CD8-positive, alpha-beta memory T cell (primary cell): ENCODE measurements around the gene CC2D1B. TPM values are rescaled to one million over a fixed set of nuclear protein-coding genes. Genes with fewer than 3 reads are reported as not detected.

Source experiments
- CTCF ChIA-PET: fragments of 350-600 bp; sonication (Branson Sonifier 250); formaldehyde crosslinking; loops from one replicate; lab custom pipeline; 2021; ENCODE audit warnings: antibody characterized with exemption; lab: Charles Lee
- POLR2A ChIA-PET: fragments of 350-600 bp; sonication (Branson Sonifier 250); formaldehyde crosslinking; loops from one replicate; lab custom pipeline; 2021; ENCODE audit warnings: antibody characterized with exemption; lab: Charles Lee
- DNase-seq, 5 donors: peaks; one replicate each; pipeline versions ENCODE4 v3.0.0 to v3.0.0-alpha.2; 2020 to 2022; ENCODE audit warnings: mixed read lengths in 1 of 5
- H3K27ac ChIP-seq: one replicate; pipeline ENCODE4 v1.7.0; 2013; ENCODE audit warnings: low read depth, mild to moderate bottlenecking, low read length, moderate library complexity
- H3K27me3 ChIP-seq: 2 replicates; pipeline ENCODE4 v1.7.0; 2013; ENCODE audit warnings: low read length, mild to moderate bottlenecking; ENCODE audit not compliant: insufficient read depth, poor library complexity, severe bottlenecking
- H3K36me3 ChIP-seq: 2 replicates; pipeline ENCODE4 v1.7.0; 2013; ENCODE audit warnings: mild to moderate bottlenecking, low read length, moderate library complexity; ENCODE audit not compliant: insufficient read depth
- H3K4me1 ChIP-seq: 2 replicates; pipeline ENCODE4 v1.7.0; 2013; ENCODE audit warnings: mild to moderate bottlenecking, low read length, moderate library complexity; ENCODE audit not compliant: insufficient read depth
- H3K4me3 ChIP-seq: 2 replicates; pipeline ENCODE4 v1.7.0; 2013; ENCODE audit warnings: mild to moderate bottlenecking, low read length
- H3K9me3 ChIP-seq: 2 replicates; pipeline ENCODE4 v1.7.0; 2013; ENCODE audit warnings: mild to moderate bottlenecking, low read length
- H3K27ac Mint-ChIP-seq, 8 donors: one replicate each; pipeline ENCODE4 v1.8.0; 2020 to 2021; ENCODE audit warnings: mixed read lengths in 8 of 8, mild to moderate bottlenecking in 6 of 8, inconsistent platforms in 3 of 8, moderate library complexity in 3 of 8
- H3K27me3 Mint-ChIP-seq, 2 donors: one replicate each; pipeline ENCODE4 v1.8.0; 2020 to 2021; ENCODE audit warnings: mixed read lengths in 2 of 2, mild to moderate bottlenecking in 1 of 2, moderate library complexity in 1 of 2
- H3K36me3 Mint-ChIP-seq, 3 donors: one replicate each; pipeline ENCODE4 v1.8.0; 2020 to 2021; ENCODE audit warnings: mixed read lengths in 3 of 3, inconsistent platforms in 1 of 3, mild to moderate bottlenecking in 1 of 3
- H3K4me1 Mint-ChIP-seq, 3 donors: one replicate each; pipeline ENCODE4 v1.8.0; 2020 to 2021; ENCODE audit warnings: mixed read lengths in 3 of 3, inconsistent platforms in 1 of 3, mild to moderate bottlenecking in 1 of 3
- H3K4me3 Mint-ChIP-seq, 7 donors: one replicate each; pipeline ENCODE4 v1.8.0; 2020 to 2021; ENCODE audit warnings: mixed read lengths in 7 of 7, mild to moderate bottlenecking in 6 of 7, moderate library complexity in 4 of 7, inconsistent platforms in 2 of 7
- H3K9me3 Mint-ChIP-seq, 5 donors: one replicate each; pipeline ENCODE4 v1.8.0; 2020 to 2022; ENCODE audit warnings: mixed read lengths in 5 of 5, mild to moderate bottlenecking in 3 of 5, moderate library complexity in 2 of 5, inconsistent platforms in 1 of 5
- polyA plus RNA-seq: library from polyadenylated mRNA; unstranded; fragments of 300-500 nt; fragmentation: Illumina TruSeq; gene quantifications from one replicate; pipeline ENCODE4 v1.2.3, GENCODE V29; 2021
- total RNA-seq, 2 experiments: library from RNA; stranded (reverse); gene quantifications; one replicate each; pipeline ENCODE4 v1.2.3, GENCODE V29; 2021

Gene CC2D1B, protein sequence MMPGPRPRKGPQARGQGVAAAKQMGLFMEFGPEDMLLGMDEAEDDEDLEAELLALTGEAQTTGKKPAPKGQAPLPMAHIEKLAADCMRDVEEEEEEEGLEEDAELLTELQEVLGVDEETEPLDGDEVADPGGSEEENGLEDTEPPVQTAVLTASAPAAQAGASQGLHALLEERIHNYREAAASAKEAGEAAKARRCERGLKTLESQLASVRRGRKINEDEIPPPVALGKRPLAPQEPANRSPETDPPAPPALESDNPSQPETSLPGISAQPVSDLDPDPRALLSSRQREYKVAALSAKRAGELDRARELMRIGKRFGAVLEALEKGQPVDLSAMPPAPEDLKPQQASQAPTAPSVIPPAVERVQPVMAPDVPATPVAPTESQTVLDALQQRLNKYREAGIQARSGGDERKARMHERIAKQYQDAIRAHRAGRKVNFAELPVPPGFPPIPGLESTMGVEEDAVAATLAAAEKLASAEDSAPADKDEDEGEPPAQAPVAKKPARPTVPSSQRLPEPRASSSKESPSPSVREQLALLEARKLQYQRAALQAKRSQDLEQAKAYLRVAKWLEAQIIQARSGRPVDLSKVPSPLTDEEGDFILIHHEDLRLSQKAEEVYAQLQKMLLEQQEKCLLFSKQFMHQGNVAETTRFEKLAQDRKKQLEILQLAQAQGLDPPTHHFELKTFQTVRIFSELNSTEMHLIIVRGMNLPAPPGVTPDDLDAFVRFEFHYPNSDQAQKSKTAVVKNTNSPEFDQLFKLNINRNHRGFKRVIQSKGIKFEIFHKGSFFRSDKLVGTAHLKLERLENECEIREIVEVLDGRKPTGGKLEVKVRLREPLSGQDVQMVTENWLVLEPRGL
- total RNA-seq (10 to 100 TPM; 46.2 to 47.8 TPM), polyA plus RNA-seq (11.0 TPM)

DNA sequence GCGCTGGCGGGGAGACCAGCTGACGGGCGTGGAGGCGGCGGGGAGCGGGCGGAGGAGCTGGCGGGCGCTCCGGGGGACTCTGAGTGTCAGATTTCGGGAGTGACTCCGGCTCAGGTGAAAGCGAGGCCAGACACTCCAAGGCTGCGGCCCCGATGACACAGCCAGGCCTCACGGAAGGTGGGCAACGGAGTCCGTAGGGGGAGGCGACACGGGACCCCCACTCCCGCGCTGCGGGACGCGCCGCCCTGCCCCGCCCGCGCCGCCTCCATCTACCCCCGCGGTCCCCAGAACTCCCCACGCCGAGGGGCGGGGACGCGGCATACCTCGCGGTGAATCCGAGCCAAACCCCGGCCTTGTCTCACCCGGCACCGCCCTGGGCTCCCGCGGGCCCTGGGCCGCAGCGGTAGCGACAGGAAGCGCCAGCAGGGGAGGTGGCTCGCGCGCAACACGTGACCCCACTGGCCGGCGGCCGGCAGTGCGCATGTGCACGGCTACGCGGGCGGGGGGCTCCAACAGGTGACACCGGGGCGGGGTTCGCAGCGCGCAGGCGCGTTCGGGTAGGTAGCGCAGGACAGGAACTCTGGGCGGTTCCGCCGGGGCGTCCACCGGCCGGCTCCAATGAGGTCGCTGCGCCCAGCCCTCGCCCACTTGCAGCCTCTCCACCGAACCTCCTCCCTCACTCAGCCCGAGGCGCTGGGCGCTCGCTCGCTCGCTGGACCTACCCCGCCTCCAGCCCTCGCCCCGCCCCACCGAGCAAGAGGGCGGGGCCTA is at the start of gene CC2D1B:
Gene CC2D1B, minus strand, starts transcription at position 460 of the 771 bp plus-strand sequence. CDS start 1,585 bp downstream, outside the sequence.
- DNase-seq = peak; percentile 99 to 100 (median 100)
- ChIA-PET CTCF (interaction anchor here (1.0 to 1.6 kb wide), 4 partner anchors 17 to 267 kb away, joined by 3 to 4 read pairs (median 3); partner anchors contain the start of genes ORC1, PRPF38A and SHISAL2A), POLR2A (interaction anchor here (0.6 to 1.3 kb wide), 10 partner anchors 9 to 267 kb away, joined by 3 to 9 read pairs (median 3); partner anchors contain the start of genes ORC1, PRPF38A, SHISAL2A and ZFYVE9)
- no peaks in the 10 kb centered on the region for H3K27me3 ChIP-seq
- H3K36me3 ChIP-seq = peaks cover 25% of the 10 kb centered on the region
- no peaks in the 10 kb centered on the region for H3K9me3 ChIP-seq
- Mint-ChIP-seq H3K36me3 (peaks cover 0 to 34% (median 4%) of the 10 kb centered on the region in 3 donors), H3K4me3 (peak within 1 kb of the TSS; percentile 92 to 96 (median 93)), H3K4me1 (peaks cover 37 to 55% (median 55%) of the 10 kb centered on the region in 3 donors), H3K27ac (peak within 1 kb of the TSS; percentile 80 to 98 (median 97)), H3K27me3 (no peaks in the 10 kb centered on the region), H3K9me3 (no peaks in the 10 kb centered on the region)
- peaks cover 33% of the 10 kb centered on the region for H3K4me1 ChIP-seq
- peak within 1 kb of the TSS; percentile 89 for H3K27ac ChIP-seq
- peak within 1 kb of the TSS; percentile 91 for H3K4me3 ChIP-seq

DNA sequence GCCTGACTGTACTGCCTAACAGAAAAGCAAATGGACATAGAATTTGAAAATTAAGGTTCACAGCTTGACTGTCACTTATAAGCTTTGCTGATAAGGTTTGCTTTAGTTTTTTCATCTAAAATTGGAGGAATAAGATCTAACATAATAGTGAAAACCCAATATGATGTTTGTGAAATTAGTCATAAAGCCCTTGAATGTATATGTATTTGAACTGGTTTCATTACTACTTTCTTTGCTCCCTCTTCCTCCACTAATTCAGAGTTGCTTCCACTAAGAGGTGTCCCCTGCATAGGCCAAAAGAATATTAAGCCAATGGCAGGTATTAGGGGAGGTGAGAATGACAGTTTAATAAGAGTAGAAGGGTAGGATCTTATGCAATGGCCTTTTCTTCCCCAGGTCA is 48.9 kb upstream of the CC2D1B start:
- ChIA-PET POLR2A (no interaction called here), CTCF (no interaction called here)
- no peak for DNase-seq
- no peak overlapping the region for H3K4me3 Mint-ChIP-seq
- peaks cover 8 to 20% (median 14%) of the 10 kb centered on the region in 3 donors for H3K4me1 Mint-ChIP-seq
- H3K36me3 ChIP-seq = peaks cover 70% of the 10 kb centered on the region
- H3K36me3 Mint-ChIP-seq = peaks cover 11 to 89% (median 35%) of the 10 kb centered on the region in 3 donors
- no peaks in the 10 kb centered on the region for H3K9me3 ChIP-seq
- H3K4me1 ChIP-seq = peaks cover 7% of the 10 kb centered on the region
- no peak overlapping the region for H3K4me3 ChIP-seq
- H3K27me3 ChIP-seq = no peaks in the 10 kb centered on the region
- H3K27ac ChIP-seq = no peak overlapping the region
- H3K27ac Mint-ChIP-seq = peak overlapping the region in 2 of 8 donors; percentile 5 to 27
- H3K9me3 Mint-ChIP-seq = no peaks in the 10 kb centered on the region
- no peaks in the 10 kb centered on the region for H3K27me3 Mint-ChIP-seq

DNA sequence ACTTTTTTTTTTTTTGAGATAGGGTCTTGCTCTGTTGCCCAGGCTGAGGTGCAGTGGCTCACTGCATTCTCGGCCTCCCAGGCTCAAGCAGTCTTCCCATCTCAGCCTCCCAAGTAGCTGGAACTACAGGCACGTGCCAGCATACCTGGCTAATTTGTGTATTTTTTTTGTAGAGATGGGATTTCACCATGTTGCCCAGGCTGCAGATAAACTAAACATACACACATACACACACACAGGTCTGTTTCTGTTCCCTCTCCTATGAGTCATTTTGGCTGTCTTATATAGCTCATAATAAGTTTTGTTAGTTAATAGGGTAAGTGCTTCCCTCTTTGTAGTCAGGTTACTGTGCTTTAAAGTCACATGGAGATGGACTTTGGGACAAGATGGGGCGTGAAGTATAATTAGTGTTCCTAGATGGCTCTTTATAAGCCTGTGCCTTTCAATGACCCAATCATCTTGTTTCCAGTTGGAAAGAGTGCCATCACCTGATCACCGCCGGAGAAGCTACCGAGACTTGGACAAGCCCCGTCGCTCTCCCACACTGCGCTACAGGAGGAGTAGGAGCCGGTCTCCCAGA is 47.5 kb upstream of the CC2D1B start:
- peaks cover 82% of the 10 kb centered on the region for H3K36me3 ChIP-seq
- no peaks in the 10 kb centered on the region for H3K27me3 ChIP-seq
- H3K27ac Mint-ChIP-seq = peak overlapping the region in 2 of 8 donors; percentile 51 to 64
- ChIA-PET CTCF (interaction anchor here (1.1 kb wide), 1 partner anchor 49 kb away, joined by 3 read pairs; no protein-coding TSS in a partner anchor), POLR2A (no interaction called here)
- H3K4me3 Mint-ChIP-seq = no peak overlapping the region
- H3K27me3 Mint-ChIP-seq = no peaks in the 10 kb centered on the region
- no peaks in the 10 kb centered on the region for H3K9me3 Mint-ChIP-seq
- peaks cover 3% of the 10 kb centered on the region for H3K4me1 ChIP-seq
- DNase-seq = no peak
- H3K27ac ChIP-seq = no peak overlapping the region
- H3K4me3 ChIP-seq = no peak overlapping the region
- H3K4me1 Mint-ChIP-seq = peaks cover 8 to 19% (median 12%) of the 10 kb centered on the region in 3 donors
- no peaks in the 10 kb centered on the region for H3K9me3 ChIP-seq
- peaks cover 17 to 88% (median 40%) of the 10 kb centered on the region in 3 donors for H3K36me3 Mint-ChIP-seq

DNA sequence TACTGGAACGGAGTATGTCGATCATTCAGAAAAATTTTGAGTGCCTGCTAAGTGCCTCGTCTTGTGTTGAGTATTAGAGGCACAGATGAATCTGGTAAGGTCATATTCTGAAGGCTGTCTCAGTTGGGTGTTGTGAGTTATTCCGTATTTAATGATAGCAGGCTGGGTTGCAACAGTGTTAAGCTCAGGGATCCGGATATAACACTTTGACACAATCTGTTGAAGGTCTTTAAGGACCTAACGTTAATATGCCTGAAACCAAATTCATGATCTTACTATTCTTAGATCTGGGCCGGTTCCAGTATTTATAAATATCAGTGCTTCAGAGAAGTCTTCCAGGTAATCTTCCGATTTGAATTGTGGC is 39.0 kb upstream of the CC2D1B start:
- peaks cover 37 to 51% (median 47%) of the 10 kb centered on the region in 3 donors for H3K4me1 Mint-ChIP-seq
- H3K4me1 ChIP-seq = peaks cover 18% of the 10 kb centered on the region
- ChIA-PET CTCF (interaction anchor here (0.9 to 2.6 kb wide), 8 partner anchors 12 to 281 kb away, joined by 3 to 12 read pairs (median 5); partner anchors contain the start of gene TUT4), POLR2A (interaction anchor here (0.7 to 2.9 kb wide), 8 partner anchors 12 to 1548 kb away, joined by 3 to 24 read pairs (median 5); partner anchors contain the start of genes CC2D1B, KTI12 and TUT4)
- peaks cover 24% of the 10 kb centered on the region for H3K36me3 ChIP-seq
- H3K27me3 Mint-ChIP-seq = peaks cover 0 to 2% of the 10 kb centered on the region in 2 donors
- peak overlapping the region; percentile 92 to 100 (median 99) for H3K27ac Mint-ChIP-seq
- H3K27ac ChIP-seq = peak overlapping the region; percentile 98
- H3K4me3 ChIP-seq = peak overlapping the region; percentile 99
- peak overlapping the region; percentile 98 to 100 (median 99) for H3K4me3 Mint-ChIP-seq
- H3K27me3 ChIP-seq = no peaks in the 10 kb centered on the region
- H3K9me3 Mint-ChIP-seq = no peaks in the 10 kb centered on the region
- peaks cover 7 to 48% (median 16%) of the 10 kb centered on the region in 3 donors for H3K36me3 Mint-ChIP-seq
- DNase-seq = no peak
- no peaks in the 10 kb centered on the region for H3K9me3 ChIP-seq

DNA sequence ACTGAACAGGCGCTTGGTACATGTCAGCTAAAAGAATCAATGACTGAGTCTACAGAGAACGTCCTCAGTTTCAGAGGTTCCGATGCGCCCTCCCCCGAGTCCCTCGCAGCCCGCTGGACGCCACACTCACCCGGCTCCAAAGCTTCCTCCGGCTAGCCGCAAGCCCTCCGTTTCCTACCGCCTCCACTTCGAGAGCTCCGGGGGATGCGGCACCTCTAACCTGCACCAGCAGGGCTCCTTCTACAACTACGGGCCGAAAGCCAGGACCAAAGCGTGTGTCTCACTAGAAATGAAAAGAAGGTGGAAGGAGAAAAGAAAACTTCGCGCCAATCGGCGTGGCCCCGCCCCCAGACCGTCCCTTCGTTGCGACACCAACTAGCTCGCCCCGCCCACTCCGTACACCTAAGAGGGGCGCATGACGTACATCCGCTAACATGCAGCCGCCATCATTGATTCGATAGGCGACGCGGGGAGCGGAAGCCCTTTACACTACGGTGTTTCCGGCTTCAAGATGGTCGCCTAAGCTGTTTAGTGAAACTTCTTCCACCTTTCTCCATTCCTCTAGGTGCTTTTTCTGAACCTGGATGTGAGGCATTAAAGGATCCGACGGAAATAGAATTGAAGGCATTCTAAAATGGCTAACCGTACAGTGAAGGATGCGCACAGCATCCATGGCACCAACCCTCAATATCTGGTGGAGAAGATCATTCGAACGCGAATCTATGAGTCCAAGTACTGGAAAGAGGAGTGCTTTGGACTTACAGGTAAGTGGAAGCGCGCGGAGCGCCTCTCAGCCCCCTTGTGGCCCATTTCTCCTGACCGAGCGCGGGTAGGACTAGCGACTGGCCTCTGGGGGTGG is 38.3 kb upstream of the CC2D1B start, which contains the start of the genes ORC1 and PRPF38A:
Gene ORC1, minus strand, starts transcription at position 308 of the 859 bp plus-strand sequence. CDS start 2,200 bp downstream, outside the sequence.
Gene PRPF38A, plus strand, starts transcription at position 487 of the 859 bp plus-strand sequence. Its CDS starts 148 bp downstream, at position 635.
- Mint-ChIP-seq H3K4me1 (peaks cover 37 to 51% (median 47%) of the 10 kb centered on the region in 3 donors), H3K27ac (peak within 1 kb of the TSS; percentile 92 to 100 (median 99)), H3K9me3 (no peaks in the 10 kb centered on the region), H3K27me3 (peaks cover 0 to 2% of the 10 kb centered on the region in 2 donors), H3K4me3 (peak within 1 kb of the TSS; percentile 98 to 100 (median 99)), H3K36me3 (peaks cover 7 to 47% (median 16%) of the 10 kb centered on the region in 3 donors)
- Histone ChIP-seq H3K4me1 (peaks cover 18% of the 10 kb centered on the region), H3K27me3 (no peaks in the 10 kb centered on the region), H3K27ac (peak within 1 kb of the TSS; percentile 98), H3K36me3 (peaks cover 20% of the 10 kb centered on the region), H3K4me3 (peak within 1 kb of the TSS; percentile 99), H3K9me3 (no peaks in the 10 kb centered on the region)
- ChIA-PET CTCF (interaction anchor here (0.8 to 2.6 kb wide), 10 partner anchors 11 to 282 kb away, joined by 3 to 12 read pairs (median 4); partner anchors contain the start of gene TUT4), POLR2A (interaction anchor here (0.7 to 2.9 kb wide), 12 partner anchors 13 to 371 kb away, joined by 3 to 24 read pairs (median 4); partner anchors contain the start of genes CC2D1B, KTI12 and TUT4)
- peak; percentile 94 to 98 (median 96) for DNase-seq

DNA sequence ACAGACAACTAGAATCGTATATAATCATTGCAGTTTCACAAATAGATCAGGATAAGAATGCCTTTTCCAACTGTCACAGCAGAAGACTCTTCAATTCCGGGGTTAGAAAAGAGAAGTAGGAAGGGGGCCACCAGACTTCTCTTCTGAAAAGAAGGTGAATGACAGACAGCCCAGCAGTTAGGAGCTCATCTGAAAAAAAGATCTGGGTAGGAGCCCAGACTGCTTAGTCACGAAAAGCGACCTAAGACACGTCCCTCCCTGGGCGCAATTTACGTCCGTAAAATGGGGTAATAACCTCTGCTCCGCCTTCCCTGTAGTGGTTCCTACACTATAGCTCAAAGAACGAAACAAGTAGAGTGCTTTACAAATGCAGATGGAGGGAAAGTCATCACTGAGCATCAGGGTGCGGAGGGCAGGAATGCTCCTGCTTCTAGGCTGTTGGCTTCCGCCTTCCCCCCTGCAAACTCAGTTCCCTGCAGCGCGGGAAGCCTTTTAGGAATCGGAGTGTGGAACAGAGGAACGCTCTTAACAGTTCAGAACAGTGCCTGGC is 37.6 kb upstream of the CC2D1B start:
- Histone ChIP-seq H3K9me3 (no peaks in the 10 kb centered on the region), H3K36me3 (peaks cover 13% of the 10 kb centered on the region), H3K27ac (peak overlapping the region; percentile 98), H3K4me3 (peak overlapping the region; percentile 99), H3K27me3 (no peaks in the 10 kb centered on the region), H3K4me1 (peaks cover 18% of the 10 kb centered on the region)
- no peaks in the 10 kb centered on the region for H3K9me3 Mint-ChIP-seq
- peaks cover 34 to 47% (median 40%) of the 10 kb centered on the region in 3 donors for H3K4me1 Mint-ChIP-seq
- DNase-seq = peak; percentile 19 to 74 (median 40)
- CTCF ChIA-PET = interaction anchor here (0.8 to 2.6 kb wide), 6 partner anchors 11 to 282 kb away, joined by 3 to 12 read pairs (median 3); no protein-coding TSS in a partner anchor
- POLR2A ChIA-PET = interaction anchor here (0.6 to 2.9 kb wide), 11 partner anchors 13 to 370 kb away, joined by 3 to 24 read pairs (median 5); partner anchors contain the start of genes CC2D1B, KTI12 and TUT4
- H3K36me3 Mint-ChIP-seq = peaks cover 1 to 40% (median 9%) of the 10 kb centered on the region in 3 donors
- H3K27ac Mint-ChIP-seq = peak overlapping the region; percentile 69 to 100 (median 98)
- peaks cover 0 to 2% of the 10 kb centered on the region in 2 donors for H3K27me3 Mint-ChIP-seq
- peak overlapping the region; percentile 98 to 100 (median 99) for H3K4me3 Mint-ChIP-seq
